ENCODE data around the gene GRSF1. TPM values are rescaled to one million over a fixed set of nuclear protein-coding genes. Genes with fewer than 3 reads are reported as not detected.

The GRSF1 gene
- polyA plus RNA-seq, 1 of the 3 experiments (the other 2 are of a cell fraction), result 44.2 TPM

DNA sequence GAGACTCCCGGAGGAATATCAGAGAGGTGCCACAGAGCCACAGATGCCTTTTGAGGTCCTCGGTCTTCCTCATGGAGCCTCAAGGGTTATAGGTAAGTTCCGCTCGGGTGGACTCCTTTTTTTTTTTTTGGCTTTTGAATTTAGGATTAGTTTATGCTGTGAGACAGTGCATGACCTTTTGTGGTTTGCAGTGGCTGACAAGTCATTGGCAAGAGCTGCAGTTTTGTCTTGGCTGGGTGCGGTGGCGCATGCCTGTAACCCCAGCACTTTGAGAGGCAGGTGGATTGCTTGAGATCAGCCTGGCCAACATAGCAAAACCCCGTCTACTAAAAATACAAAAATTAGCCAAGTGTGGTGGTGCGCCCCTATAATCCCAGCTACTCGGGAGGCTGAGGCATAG is 4.5 kb upstream of the GRSF1 start:
- POLR2A ChIA-PET, result no interaction called here
- Histone ChIP-seq H2AFZ (ENCODE audit: low read depth) (no peak overlapping the region), H3K9me3 (no peaks in the 10 kb centered on the region), H3K79me2 (ENCODE audit: insufficient read depth) (peaks cover 1% of the 10 kb centered on the region; the same call in 1 of the 2 replicates), H3K27me3 (ENCODE audit: insufficient read depth) (no peaks in the 10 kb centered on the region), H3K27ac (ENCODE audit: low read depth in 2 of 2, low read length in 1 of 2) (no peak overlapping the region), H3K4me1 (ENCODE audit: control insufficient read depth in 1 of 2, insufficient read depth in 2 of 2, low read depth in 1 of 2, low read length in 1 of 2) (no peaks in the 10 kb centered on the region), H3K4me3 (ENCODE audit: low read depth in 2 of 2, low read length in 1 of 2) (no peak overlapping the region), H3K9me2 (no peaks in the 10 kb centered on the region), H3K4me2 (no peak overlapping the region), H4K20me1 (ENCODE audit: insufficient read depth) (no peaks in the 10 kb centered on the region; the same call in 1 of the 2 replicates), H3F3A (replicated peaks; ENCODE audit: insufficient read depth) (no peaks in the 10 kb centered on the region), H3K36me3 (replicated peaks in 1 of 2; ENCODE audit: control insufficient read depth in 1 of 2, insufficient read depth in 2 of 2, low read length in 1 of 2) (no peaks in the 10 kb centered on the region), H3K9ac (no peak overlapping the region)
- CTCF ChIA-PET, result no interaction called here
- WGBS (ENCODE audit: low lambda C conversion rate), result 92% methylated on average over 9 of the region's 9 CpGs
- no peak for DNase-seq
- no peak for TF ChIP-seq TEAD4 (IDR thresholded peaks at IDR 0.05; ENCODE audit: borderline replicate concordance, insufficient read depth)
- no peak for TF ChIP-seq NRF1 (IDR thresholded peaks at IDR 0.05; ENCODE audit: low read depth, low read length)
- no peak for TF ChIP-seq TCF12 (IDR thresholded peaks at IDR 0.05)

DNA sequence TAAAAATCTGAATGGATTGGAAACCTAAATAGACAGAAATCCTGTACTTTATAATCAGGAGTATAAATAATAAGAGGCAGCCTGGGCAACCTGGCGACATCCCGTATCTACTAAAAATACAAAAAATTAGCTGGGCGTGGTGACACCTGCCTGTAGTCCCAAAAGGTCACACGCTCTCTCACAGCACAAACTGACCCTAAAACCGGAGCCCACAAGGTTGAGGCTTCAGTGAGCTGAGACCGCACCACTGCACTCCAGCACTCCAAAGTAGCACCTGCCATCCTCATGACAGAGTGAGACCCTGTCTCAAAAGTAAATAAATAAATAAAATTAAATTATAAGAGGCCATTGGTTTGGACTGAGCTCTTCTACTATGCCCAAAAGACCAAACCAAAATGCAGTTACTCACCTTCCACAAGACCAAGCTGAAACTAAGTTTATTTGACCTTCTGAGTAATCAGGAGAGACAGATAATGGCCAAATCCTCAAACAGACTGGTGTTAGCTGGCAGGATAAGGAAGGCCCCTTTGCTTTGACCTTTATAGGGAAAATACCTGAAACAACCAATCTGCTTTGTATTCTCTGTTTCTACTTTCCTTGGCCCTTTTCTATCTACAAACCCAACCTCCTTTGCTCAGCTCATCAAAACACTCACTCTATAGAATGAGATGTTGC is 3.2 kb upstream of the GRSF1 start:
- TF ChIP-seq, protein P1, sequence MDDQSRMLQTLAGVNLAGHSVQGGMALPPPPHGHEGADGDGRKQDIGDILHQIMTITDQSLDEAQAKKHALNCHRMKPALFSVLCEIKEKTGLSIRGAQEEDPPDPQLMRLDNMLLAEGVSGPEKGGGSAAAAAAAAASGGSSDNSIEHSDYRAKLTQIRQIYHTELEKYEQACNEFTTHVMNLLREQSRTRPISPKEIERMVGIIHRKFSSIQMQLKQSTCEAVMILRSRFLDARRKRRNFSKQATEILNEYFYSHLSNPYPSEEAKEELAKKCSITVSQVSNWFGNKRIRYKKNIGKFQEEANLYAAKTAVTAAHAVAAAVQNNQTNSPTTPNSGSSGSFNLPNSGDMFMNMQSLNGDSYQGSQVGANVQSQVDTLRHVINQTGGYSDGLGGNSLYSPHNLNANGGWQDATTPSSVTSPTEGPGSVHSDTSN (IDR thresholded peaks at IDR 0.05), result no peak
- TF ChIP-seq GATA2 (CRISPR knock-in tag; IDR thresholded peaks at IDR 0.05) (no peak), TAF1 (IDR thresholded peaks at IDR 0.05; ENCODE audit: borderline replicate concordance, low read depth, low read length) (no peak), MEF2A (IDR thresholded peaks at IDR 0.05; ENCODE audit: borderline replicate concordance, low read depth) (no peak)
- TF ChIP-seq, protein P2, sequence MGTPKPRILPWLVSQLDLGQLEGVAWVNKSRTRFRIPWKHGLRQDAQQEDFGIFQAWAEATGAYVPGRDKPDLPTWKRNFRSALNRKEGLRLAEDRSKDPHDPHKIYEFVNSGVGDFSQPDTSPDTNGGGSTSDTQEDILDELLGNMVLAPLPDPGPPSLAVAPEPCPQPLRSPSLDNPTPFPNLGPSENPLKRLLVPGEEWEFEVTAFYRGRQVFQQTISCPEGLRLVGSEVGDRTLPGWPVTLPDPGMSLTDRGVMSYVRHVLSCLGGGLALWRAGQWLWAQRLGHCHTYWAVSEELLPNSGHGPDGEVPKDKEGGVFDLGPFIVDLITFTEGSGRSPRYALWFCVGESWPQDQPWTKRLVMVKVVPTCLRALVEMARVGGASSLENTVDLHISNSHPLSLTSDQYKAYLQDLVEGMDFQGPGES (IDR thresholded peaks at IDR 0.05; ENCODE audit: low read depth, low read length), result no peak
- no peak for DNase-seq
- Histone ChIP-seq H3K79me2 (ENCODE audit: insufficient read depth) (peaks cover 14% of the 10 kb centered on the region), H3K9me3 (no peaks in the 10 kb centered on the region), H3K4me1 (ENCODE audit: control insufficient read depth in 1 of 2, insufficient read depth in 2 of 2, low read depth in 1 of 2, low read length in 1 of 2) (no peaks in the 10 kb centered on the region), H3F3A (replicated peaks; ENCODE audit: insufficient read depth) (peaks cover 5% of the 10 kb centered on the region), H3K4me2 (no peak overlapping the region), H4K20me1 (ENCODE audit: insufficient read depth) (peaks cover 10% of the 10 kb centered on the region), H3K9ac (no peak overlapping the region), H3K27me3 (ENCODE audit: insufficient read depth) (no peaks in the 10 kb centered on the region), H3K27ac (ENCODE audit: low read depth in 2 of 2, low read length in 1 of 2) (no peak overlapping the region), H3K9me2 (no peaks in the 10 kb centered on the region), H3K4me3 (ENCODE audit: low read depth in 2 of 2, low read length in 1 of 2) (no peak overlapping the region), H2AFZ (ENCODE audit: low read depth) (no peak overlapping the region), H3K36me3 (replicated peaks in 1 of 2; ENCODE audit: control insufficient read depth in 1 of 2, insufficient read depth in 2 of 2, low read length in 1 of 2) (no peaks in the 10 kb centered on the region)
- ChIA-PET CTCF (interaction anchor here (1.1 kb wide), 1 partner anchor 9 kb away, joined by 3 read pairs; no protein-coding TSS in a partner anchor), POLR2A (no interaction called here)
- WGBS (ENCODE audit: low lambda C conversion rate), result 89% methylated on average over 6 of the region's 6 CpGs

DNA sequence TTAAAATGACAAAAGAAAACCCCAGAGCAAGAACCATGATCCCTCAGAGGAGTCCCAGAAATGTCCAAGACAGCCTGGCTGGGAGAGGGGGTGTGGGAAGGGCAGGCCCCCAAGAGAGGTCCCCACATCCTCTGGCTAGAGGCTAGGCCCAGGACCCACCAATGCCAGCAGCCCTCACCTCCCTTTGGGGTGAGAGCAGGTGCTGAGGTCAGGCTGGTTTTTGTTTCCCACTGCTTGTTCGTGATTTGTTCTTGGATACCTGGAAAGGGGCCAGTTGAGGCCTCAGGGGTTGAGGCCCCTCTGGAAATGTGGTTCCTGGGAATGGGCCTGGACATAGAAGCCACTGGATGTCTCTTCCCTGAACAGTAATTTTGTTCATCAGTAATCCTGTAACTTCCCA is 2.3 kb upstream of the GRSF1 start:
- no peaks in the 10 kb centered on the region for H3K9me3 ChIP-seq
- H3K4me2 ChIP-seq, result no peak overlapping the region
- H3K79me2 ChIP-seq (ENCODE audit: insufficient read depth), result peaks cover 24% of the 10 kb centered on the region
- H3F3A ChIP-seq (replicated peaks; ENCODE audit: insufficient read depth), result peaks cover 5% of the 10 kb centered on the region
- H3K27me3 ChIP-seq (ENCODE audit: insufficient read depth), result no peaks in the 10 kb centered on the region
- no peak for DNase-seq
- no peaks in the 10 kb centered on the region for H3K36me3 ChIP-seq (replicated peaks in 1 of 2; ENCODE audit: control insufficient read depth in 1 of 2, insufficient read depth in 2 of 2, low read length in 1 of 2)
- peaks cover 17% of the 10 kb centered on the region for H4K20me1 ChIP-seq (ENCODE audit: insufficient read depth)
- ChIA-PET CTCF (no interaction called here), POLR2A (no interaction called here)
- no peak for TF ChIP-seq FOXM1 (IDR thresholded peaks at IDR 0.05; ENCODE audit: low read depth)
- TF ChIP-seq, protein P1 (IDR thresholded peaks at IDR 0.05), result no peak
- TF ChIP-seq GABPA (IDR thresholded peaks at IDR 0.05; ENCODE audit: low read depth), result no peak
- H3K4me3 ChIP-seq (ENCODE audit: low read depth in 2 of 2, low read length in 1 of 2), result no peak overlapping the region
- H3K9me2 ChIP-seq, result no peaks in the 10 kb centered on the region
- no peak overlapping the region for H3K9ac ChIP-seq
- no peak overlapping the region for H3K27ac ChIP-seq (ENCODE audit: low read depth in 2 of 2, low read length in 1 of 2)
- WGBS (ENCODE audit: low lambda C conversion rate), result 100% methylated on average over 1 of the region's 1 CpG
- no peaks in the 10 kb centered on the region; a peak in 1 of 4 replicates for H3K4me1 ChIP-seq (ENCODE audit: control insufficient read depth in 1 of 2, insufficient read depth in 2 of 2, low read depth in 1 of 2, low read length in 1 of 2)
- no peak overlapping the region for H2AFZ ChIP-seq (ENCODE audit: low read depth)

Data from SK-N-SH (cell line).